CMK (cell line): Measurements from ENCODE around the gene METTL13.

Source experiments
- DNase-seq: peaks from one replicate; pipeline ENCODE4 v3.0.0-alpha.2; 2010; ENCODE audit warnings: low read depth

Gene METTL13, protein sequence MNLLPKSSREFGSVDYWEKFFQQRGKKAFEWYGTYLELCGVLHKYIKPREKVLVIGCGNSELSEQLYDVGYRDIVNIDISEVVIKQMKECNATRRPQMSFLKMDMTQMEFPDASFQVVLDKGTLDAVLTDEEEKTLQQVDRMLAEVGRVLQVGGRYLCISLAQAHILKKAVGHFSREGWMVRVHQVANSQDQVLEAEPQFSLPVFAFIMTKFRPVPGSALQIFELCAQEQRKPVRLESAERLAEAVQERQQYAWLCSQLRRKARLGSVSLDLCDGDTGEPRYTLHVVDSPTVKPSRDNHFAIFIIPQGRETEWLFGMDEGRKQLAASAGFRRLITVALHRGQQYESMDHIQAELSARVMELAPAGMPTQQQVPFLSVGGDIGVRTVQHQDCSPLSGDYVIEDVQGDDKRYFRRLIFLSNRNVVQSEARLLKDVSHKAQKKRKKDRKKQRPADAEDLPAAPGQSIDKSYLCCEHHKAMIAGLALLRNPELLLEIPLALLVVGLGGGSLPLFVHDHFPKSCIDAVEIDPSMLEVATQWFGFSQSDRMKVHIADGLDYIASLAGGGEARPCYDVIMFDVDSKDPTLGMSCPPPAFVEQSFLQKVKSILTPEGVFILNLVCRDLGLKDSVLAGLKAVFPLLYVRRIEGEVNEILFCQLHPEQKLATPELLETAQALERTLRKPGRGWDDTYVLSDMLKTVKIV

DNA sequence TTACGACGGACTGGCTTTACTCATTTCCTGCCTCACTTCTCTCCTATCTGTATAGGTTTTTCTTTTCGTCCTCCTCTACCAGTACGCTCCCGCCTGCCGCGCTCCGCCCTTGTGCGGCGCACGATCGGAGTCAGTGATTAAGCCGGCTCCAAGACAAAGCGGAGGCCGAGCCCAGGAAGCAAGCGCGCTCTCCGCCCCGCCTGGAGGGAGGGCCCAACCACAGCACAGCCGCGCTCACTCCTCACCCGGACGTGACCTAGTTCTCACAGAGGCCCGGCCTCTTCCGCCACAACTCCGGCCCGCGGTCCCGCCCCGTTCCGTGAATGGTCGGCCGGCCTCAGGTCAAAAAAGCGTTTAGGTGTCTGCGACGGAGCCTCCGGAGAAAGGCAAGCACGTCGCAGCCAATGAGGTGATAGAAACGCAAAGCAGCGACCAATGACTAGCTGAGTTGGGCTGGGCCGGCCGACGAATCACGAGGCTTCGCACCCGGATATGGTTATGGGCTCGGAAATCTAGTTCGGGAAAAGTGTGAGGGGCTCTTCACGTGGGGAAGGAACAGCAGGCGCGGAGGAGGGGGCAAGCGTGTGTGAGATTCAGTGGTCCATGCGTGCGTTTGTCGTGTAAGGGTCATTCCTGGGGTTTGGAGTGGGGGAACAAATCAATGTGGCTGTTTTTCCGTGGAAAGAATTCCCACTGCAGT lies at the start of gene METTL13:
TSS of gene METTL13 (plus strand) at position 485 of the 700 bp plus-strand sequence. CDS start 308 bp downstream, outside the sequence.
- peak; percentile 97 for DNase-seq

DNA sequence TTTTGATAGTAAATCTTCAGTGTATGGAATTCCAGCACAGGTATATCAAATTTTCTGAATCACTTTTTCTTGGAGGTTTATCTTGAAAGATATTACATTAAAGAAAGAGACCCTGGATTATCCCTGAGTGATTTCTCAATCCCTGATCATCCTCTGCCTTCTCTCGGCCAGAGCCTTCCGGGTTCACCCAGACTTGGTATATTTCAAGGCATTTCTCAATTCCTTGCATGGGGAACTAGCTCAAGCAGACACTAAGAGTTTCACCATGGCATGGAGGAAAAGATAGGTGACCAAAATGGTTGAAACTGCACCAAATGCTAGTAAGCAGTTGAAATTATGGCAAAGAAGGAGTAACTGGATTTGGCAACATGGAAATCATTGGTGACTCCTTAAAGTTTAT lies 45.3 kb upstream of the METTL13 start:
- DNase-seq, result no peak

DNA sequence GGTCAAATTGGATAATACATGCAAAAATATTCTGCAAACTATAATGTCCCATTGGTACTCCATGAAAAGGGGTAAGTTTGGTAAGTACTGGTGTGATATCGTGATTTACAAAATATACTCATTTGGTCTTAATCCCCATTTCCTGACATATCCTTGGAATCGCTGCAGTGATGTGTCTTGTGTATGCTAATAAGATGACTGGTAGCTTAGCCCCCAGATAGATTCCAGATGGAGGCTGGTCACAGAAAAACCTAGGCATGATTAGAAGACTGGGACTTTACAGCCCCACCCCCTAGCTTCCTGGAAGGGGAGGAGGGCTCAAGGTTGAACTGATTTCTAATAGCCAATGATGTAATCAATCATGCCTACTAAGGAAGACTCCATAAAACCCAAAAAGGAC lies 42.5 kb upstream of the METTL13 start:
- no peak for DNase-seq

DNA sequence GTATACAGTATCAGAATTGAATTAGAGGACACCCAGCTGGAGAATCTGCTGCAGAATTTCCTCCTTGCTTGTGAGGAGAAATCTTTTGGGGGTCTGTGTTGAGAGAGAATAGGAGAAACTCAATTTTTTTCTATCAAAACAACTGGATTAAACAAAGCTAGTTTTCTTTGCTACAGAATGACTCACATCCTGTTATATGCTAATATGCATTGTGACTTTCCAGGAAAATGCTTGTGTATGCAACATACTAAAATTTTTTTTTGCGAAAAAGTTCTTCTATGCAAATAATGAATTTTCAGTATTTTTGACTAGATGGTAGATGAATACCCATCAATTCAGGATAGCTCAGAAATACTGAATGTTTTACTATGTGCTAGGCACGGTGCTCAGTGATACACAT lies 41.8 kb upstream of the METTL13 start:
- no peak for DNase-seq

DNA sequence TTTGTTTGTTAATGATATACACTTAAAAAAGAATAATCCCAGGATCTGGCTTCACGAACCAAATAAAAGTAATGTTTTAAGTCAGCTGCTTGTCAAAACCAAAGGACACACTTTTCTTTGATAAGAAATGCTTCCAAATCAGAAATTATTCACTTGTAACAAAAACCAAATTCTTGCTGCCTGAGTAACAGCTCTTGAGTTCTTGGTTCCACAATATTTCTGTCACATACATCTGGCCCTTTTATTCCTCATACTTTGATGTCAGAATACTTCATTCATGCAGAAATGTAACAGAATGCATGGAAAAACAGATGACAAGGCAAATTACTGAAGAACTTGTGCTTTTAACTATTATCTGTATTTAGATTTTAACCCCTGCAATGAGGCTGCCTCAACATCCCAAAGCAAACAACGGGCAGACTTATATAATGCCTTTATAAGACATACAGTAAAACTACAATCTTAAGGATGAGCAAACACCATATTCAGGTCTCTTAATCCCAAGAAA lies 41.0 kb upstream of the METTL13 start:
- no peak for DNase-seq

DNA sequence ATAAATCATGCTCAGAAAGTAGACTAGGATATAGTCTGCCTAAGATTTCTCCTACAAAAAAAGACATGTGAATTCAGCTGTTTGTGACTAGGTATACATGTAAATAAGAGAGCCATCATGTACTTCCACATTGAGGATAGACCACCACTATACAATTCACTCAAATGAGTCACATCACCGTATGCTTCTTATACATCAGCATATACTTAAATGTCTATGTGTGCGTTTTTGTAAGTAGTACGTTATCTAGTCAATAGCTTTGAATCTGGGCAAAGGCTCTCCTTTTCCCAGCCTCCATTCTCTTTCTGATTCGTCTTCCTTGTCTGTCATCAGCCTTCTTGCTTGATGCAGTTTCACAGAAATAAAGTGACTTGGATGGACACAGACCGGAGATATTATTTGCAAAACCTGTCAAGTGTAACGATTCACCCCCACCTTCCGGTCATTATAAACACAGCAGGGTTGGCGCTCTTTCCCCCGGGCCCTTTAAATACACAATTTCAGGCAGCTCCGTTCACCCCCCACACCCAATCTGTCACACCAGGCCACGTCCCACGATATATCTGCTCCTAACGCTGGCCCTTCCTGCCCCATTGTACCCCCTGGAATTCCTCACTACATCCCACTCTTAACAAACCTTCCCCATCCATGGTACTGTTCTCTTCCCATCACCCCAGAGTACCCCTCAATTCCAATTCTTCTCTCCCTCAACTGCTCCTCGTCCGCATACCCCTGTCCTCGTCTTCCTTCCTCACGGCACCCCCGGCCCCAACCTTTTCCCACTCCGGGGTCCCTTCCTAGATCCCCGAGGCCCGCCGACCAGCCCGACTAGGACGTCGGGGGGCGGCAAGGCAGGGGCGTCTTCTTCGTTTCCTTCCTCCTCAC lies 40.2 kb upstream of the METTL13 start:
- DNase-seq, result peak; percentile 52

DNA sequence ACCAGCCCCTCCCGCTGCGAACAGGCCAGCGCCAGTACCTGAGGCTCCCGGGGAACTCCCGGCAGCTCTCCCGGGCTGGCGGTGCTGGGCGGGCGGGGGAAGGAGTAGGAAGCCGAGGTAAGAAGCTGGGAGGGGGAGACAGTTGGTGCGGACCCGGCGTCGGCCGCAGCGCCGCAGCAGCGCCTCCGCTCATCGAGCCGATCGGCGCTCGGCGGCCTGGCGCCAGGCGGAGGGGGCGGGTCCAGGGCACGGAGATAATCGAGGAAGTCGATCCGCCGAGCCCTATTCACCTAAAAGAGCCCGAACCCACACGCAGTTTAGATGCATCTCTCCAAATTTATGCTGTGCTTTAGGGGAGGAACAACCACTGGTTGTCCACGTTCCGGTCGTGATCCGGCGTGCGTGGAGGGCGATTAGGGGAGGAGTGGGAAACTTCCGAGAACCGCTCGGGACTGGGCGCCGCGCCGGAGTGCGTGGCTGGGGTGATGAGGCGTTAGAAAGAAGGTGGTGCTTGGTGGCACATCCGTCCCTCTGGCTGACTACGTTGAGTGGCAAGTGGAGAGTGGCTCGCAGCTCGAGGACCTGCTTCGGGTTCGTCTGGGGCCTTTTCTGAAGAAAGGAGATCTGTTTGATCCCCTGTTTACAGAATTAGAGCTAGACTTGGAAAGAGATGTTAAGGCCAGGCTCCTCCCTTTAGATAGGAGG lies 39.4 kb upstream of the METTL13 start, which contains the start of gene VAMP4:
TSS of gene VAMP4 (minus strand) at position 194 of the 705 bp plus-strand sequence. CDS start 3,651 bp downstream, outside the sequence.
- peak; percentile 83 for DNase-seq

DNA sequence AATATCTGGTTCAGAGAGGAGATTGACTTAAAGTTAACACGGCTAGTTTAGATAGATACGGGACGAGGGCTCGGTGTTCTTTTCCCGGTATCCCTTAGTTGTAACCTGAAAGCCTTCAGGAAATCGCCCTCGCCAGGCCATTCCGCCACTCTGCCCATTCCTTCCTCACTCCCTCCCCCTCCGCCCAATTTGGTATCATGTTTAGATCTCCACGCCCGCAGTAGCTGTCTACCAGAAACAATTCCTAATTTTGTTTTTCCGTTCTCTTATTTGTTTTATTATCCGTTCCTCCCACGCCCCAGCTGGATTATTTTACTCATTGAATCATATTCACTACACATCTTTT lies 38.9 kb upstream of the METTL13 start:
- peak; percentile 45 for DNase-seq

DNA sequence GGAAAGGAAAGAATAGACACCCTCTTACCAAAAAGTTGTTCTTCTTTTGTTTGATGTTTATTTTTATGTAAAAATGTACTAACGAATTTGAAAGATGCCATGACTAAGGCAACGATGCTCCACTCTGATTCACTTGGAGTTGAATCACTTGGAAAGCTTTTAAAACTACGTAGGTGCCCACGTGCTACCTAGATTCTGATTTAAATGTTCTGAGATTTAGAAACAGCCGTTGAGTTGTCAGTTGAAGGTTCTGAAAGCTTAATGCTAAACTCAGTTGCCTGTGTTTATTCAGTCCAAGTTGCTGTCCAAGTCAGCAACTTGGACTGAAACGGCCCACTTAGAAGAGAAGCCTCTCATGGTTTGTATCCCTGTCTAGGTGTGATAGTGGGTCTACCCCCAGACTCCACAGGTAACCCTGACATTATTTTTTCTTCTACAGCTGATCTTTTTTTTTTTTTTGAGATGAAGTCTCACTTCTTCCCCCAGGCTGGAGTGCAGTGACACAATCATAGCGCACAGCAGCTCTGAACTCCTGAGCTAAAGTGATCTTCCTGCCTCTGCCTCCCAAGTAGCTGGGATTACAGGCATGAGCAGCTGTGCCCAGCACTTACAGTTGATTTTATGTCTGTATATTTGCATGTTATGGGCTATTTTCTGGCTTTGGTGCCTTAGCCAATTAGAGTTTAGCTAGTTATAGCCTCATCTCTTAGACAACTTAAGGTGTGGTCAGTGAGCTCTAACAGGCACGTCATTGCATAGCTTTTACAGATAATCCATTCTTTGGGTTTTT lies 38.2 kb upstream of the METTL13 start:
- DNase-seq, result no peak

DNA sequence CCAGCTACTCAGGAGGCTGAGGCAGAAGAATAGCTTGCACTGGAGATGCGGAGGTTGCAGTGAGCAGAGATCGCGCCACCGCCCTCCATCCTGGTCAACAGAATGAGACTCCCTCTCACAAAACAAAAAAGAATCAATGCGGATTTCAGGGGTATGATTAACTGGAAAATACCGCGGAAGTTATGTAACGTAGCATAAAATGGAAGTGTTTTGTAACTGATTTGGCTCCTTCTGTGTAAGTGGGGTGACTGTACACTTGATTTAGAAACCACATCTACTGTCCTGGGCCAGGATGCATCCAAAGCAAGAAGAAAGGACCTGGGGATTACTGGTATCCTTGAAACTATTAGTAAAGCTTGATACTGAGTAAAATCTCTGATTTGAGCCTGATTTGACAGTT lies 36.5 kb upstream of the METTL13 start:
- no peak for DNase-seq

DNA sequence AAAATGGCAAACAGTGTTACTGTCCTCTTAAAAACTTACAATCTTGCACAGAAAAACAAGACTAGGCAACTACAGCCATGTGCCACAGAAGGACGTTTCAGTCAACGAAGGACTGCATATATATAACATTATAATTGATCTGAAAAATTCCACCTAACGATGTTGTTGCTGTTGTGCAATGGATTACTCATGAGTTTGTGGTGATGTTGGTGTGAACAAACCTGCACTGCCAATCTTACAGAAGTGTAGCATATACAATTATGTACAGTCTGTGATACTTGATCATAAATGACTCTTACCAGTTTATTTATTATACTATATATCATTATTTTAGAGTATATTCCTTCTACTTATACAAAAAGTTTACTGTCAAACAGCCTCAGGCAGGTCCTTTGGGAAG lies 32.8 kb upstream of the METTL13 start:
- DNase-seq, result no peak

DNA sequence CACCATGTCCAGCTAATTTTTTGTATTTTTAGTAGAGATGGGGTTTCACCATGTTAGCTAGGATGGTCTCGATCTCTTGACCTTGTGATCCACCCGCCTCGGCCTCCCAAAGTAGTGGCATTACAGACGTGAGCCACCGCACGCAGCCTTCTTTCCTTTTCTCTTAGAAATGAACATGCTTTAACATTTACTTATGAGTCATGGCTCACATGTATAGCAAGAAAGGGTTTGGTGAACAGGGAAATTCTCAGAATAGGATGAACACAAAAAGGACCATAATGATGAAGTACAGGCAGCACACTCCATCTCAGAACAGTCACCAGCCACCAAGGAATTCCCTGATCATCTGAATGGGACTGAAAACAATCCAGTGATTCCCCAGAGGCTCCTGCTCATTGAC lies 30.2 kb upstream of the METTL13 start:
- DNase-seq, result no peak

DNA sequence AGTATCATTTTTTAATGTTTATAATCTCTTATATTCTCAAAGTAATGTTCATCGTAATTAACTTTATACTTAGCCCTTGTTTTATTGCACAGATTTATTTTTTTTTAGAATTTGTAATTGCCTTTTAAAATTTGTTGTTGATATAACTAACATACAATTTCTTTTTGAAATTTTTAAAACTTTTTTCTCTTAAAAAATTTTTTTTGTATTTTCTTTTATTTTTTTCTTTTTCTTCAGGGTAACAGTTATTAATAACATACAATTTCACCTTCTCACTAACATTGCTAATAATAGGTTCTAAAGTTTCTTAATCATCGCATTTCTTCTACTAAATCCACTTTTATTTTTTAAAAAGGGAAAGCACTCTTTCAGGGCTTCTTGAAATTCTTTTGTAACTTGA lies 28.3 kb upstream of the METTL13 start:
- no peak for DNase-seq

DNA sequence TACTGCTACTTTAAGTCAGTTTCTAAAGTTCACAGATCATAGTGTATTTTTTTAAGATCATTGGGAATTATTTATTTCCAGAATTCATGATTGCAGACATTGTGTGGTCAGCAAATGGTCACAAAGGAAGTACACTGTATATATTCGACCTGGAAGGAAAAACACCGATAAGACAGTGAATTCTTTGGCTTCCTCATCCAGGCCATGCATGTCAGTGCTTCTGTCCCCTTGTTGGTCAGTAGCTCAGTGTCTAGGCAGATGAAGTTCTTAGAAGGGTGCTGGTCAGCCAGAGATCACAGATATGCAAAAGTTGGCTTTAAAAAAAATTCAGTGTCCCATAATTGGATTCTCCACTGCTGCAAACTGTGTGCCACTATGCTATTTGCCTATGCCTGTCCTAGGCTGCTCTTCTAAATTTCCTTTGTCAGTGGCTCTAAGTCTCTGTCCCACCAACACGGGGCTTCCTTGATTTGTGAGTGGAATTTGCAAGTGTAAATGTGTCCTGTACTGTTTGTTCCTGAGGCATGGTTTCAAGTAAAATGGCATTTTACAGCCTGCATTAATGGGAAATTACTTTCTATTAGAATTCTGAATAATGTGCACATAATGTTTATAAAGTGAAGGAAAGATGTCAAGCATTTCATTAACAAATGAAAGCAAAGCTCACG lies 27.6 kb upstream of the METTL13 start:
- DNase-seq, result no peak

DNA sequence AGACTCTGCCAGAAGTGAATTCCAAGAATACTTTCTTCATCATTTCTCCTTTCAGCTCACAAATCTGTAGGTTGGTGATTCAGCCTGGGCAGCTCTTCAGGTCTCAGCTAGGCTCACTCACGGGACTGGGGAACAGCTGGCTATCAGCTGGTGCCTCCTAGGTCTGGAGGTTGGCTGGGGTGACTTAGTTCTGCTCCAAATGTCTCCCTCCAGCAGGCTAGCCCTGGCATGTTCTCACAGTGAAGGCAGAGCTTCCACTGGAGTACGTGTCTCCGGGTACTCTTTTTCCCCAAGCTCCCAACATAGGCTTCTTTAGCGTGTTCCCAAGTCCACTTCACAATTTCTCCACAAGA lies 27.1 kb upstream of the METTL13 start:
- DNase-seq, result no peak

DNA sequence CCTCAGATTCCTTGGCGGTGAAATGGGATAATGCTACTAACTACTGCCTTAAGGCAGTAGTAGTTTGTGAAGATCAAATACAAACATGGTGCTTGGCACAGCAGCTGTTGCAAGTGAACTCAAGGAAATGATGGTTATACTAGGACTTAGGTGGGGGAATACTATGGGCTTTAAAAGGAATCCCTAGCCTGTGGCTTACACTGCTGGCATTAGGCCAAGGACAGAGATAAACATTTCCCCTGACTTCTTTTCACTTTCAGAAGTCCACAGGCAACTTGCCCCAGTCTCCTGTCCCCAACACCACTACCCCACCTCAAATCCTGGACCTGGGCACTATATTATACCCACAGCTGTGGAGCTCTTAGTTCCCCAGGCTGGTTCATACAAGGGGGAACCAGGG lies 26.5 kb upstream of the METTL13 start:
- no peak for DNase-seq

DNA sequence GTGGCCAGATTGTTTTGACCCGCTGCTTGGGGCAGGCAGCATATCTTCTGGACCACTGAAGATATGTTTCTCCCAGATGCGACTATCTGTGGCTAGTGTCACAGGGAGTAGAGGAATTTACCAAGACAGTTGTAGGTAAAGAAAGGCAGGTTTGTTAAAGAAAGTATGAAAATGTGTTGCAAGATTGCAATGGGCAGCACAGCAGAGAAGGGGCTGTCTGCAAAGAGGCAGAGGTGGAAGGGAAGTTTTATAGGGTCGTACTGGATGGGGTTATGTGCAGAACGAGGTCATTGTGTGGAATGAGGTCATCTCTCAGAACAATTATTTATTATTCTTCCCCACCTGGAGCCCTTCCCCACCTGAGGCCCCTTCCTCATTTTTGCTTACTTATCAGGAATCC lies 24.6 kb upstream of the METTL13 start:
- no peak for DNase-seq

DNA sequence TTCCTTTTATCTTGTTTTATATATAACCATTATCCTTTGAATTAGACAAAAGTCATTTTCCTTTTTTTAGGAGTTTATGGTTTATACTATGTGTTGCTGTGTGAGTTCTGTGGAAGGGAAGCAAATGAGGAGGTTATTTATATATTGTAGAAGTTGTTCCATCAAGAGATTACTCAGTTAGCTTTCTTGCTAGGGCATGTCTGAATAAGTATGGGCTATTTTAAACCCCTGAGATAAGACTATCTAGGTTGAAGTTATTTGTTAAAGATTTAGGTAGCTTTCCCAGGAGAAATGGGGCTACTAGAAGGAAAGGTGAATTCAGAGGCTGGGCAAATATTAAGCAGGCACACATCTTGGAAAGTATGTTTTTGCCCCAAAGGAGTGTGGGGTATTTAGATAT lies 23.4 kb upstream of the METTL13 start:
- DNase-seq, result no peak

DNA sequence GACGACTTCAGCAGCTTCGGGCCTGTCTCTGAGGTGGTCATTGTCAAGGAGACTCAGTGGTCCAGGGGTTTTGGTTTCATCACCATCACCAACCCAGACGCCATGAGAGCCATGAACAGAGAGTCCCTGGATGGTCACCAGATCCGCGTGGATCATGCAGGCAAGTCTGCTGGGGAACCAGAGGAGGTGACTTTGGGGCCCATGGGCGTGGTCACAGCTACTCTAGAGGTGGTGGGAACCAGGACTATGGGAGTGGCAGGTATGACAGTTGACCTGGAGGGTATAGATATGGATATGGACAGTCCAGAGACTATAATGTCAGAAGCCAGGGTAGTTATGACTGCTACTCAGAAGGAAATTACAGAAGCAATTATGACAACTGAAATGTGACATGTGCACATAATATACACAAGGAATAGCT lies 19.3 kb upstream of the METTL13 start:
- DNase-seq, result no peak

DNA sequence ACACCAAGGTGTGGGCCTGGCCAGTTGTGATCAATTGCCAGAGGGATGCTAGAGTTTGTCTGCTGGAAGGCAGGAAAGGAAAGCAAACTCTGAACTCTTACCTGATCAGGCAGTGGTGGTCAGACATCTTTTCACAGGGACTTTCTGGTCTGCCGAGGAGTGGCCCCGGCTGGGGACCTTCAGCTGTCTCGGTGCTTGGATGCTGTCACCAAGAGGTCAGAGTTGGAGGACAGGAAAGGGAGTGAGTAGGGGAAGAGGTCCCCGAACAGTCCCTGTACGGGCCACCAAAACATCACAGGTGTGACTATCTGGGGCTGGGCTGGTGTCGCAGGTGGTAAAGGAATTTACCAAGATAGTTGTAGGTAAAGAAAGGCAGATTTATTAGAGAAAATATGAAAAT lies 17.7 kb upstream of the METTL13 start:
- DNase-seq, result no peak
